Measurements from ENCODE around the gene KMO.

Gene KMO

DNA sequence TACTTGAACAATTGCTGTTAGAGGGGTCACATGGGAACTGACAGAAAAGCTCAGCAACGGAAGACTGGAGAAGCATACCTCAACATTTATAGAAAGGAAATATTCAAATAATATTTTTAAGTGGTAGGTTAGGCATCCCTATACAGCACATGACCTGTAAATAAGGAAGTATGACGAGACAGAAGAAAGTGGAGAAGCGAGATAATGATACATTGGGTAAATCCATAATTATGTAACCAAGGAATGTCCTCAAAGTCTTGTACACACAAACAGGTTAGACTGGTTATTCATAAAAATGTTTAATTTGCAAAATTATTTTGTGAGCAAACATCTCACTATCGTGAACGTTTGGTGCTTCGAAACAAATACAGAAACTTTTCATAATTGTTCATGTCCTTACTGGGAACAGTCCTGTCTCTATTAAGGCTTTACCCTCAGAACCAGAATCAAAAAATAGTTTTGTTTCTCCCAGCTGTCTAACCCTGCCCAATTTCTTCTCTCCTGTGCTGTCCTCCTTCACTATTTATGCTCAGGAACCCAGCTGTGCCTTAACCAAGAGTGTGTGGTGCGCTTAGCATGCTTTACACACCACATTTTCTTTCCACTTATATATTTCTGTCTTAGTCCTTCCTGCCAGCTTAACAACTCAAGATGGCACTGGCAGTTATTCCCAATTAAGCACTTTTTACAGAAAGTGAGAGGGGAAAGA is 10.2 kb downstream of the KMO start:
- DNase-seq: no peak

DNA sequence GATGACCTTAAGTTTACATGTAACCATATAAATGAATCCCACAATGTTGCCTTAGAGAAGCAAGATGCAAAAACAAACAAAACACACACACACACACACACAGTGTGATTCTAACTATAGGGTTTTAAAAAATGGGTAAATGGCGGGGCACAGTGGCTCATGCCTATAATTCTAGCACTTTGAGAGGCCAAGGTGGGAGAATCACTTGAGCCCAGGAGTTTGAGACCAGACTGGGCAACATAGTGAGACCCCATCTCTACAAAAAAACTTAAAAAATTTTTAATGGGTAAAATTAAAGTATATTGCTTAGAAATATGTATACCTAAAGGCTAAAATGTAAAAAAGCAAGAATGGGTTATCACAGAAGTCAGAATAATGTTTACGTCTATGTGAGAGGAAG is 15.8 kb downstream of the KMO start:
- no peak for DNase-seq

- no peak for DNase-seq
Measured at GRCh38 chr1:241550318-241550717, 18.1 kb downstream of the KMO start.

DNA sequence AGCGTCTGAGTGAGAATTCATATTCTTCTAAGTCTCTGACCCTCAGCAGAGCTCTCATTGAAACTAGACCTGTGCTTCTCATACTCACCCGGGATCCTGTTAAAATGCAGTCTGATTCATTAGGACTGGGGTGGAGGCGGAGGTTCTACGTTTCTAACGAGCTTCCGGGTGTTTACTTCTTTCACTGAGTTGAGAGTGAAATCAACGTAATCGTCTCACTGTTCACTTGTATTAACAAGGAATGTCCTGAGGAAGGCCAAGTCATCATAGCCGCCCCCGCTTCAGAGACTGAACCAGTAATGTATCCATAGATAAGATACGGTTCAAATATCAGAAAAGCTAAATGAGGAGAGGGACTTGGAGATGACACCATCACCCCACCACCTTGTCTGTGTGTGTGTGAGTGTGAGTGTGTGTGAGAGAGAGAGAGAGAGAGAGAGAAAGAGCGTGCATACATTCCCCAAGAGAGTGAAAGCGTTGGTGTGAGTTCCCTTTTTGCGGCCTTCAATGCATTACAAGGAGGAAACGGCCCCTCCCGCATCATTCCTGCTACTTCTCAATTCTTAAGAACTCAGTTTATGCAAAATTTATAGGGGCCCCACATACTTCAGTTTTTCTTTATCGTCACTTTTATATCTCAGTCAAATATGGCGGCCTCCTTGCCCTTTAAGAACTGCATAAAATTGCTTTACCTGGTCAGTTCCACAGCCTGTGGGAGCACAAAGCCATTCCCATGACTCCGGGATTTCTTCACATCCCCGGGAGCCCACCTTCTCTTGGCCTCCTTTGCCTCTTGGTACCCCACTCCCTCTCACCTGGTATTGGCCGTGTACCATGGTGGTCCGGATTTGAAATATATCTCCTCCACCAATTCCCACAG is 19.8 kb downstream of the KMO start:
- DNase-seq: no peak

GRCh38 chr1:241553886-241554592 is 21.9 kb downstream of the KMO start:
- DNase-seq: no peak

GRCh38 chr1:241555526-241555925 is 23.3 kb downstream of the KMO start:
- DNase-seq: no peak

GRCh38 chr1:241557031-241557430 is 24.9 kb downstream of the KMO start:
- DNase-seq: no peak

DNA sequence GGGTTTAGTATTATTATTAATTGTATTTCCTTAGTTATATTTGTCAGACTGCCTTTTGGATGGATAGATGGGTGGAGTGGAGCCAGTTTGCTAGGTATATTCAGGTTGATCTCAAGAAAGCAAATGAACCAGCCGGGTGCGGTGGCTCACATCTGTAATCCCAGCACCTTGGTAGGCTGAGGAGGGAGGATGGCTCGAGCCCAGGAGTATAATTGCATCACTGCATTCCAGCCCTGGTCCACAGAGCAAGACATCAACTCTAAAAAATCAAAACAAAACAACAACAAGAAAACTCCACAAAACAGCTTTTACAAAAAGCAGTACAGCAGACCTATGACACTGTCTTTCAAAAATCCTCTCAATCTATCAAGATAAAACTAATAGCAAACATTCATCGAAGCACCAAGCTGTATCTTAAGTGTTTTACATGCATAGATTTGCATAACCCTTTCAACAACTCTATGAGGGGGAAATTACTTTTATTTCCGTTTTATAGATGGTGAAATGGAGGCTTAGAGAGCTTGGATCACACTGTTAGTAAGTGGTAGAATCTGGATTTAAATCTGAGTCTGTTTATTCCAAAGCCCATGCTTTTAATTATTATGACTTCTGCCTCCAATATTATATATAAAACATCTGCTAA is 25.5 kb downstream of the KMO start:
- no peak for DNase-seq

- DNase-seq: no peak
Measured at GRCh38 chr1:241560146-241560848, 28.1 kb downstream of the KMO start.

DNA sequence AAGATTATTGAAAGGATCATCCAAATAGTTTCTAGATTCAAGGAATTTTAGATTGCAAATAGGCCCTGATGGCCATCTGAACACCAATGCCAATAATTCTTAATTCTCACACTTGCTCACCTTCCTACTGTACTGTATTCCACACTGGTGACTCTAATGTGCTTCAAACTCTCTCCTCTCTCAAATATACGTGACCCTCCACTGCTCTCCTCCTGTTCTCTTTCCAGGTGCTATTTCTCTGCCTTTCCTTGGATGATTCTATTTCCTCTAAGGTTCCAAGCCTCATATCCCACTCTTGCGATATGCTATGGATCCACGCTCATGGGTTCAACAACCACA is 28.6 kb downstream of the KMO start:
- DNase-seq: no peak

DNA sequence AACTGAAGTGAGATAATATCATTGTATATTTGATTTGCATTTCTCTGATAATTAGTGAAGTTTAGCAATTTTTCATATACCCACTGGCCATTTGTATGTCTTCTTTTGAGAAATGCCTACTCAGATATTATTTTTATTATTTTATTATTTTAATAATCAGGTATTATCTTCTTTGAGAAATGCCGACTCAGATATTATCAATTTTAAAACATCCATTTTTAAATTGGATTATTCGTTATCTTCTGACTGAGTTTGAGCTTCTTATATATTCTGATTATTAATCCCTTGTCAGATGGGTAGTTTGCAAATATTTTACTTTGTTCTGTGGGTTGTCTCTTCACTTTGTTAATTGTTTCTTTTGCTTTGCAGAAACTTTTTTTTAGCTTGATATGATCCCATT is 37.7 kb downstream of the KMO start:
- no peak for DNase-seq

DNA sequence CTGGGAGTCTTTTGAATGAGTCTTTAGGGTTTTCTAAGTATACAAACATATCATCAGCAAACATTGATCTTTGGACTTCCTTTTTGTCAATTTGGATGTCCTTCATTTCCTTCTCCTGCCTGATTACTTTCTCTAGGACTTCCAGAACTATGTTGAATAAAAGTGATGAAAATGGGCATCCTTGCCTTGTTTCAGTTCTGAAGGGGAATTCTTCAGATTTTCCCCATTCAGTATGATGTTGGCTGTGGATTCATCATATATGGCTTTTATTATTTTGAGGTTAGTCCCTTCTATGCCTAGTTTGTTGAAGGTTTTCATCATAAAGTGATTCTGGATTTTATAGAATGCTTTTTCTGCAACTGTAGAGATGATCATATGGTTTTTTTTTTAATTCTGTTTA is 42.0 kb downstream of the KMO start:
- no peak for DNase-seq

DNA sequence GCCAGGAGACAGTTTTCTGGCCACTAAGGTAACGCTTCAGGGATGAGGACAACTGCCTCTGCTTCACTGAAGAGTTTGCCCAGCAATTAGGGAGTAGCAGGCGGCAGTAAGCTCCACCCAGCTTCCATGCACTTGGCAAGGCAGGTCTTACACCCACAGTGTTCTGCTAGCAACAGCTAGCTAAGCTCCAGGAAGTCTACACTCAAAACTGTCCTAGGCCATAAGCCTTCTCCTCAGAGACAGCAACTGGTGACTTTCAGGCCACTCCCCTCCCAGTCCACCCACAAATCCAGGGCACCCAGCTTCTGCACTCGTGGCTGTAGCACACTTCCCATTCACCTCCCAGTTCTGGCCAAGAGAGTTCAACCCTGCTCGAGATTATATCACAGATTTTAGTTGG is 47.3 kb downstream of the KMO start:
- no peak for DNase-seq

DNA sequence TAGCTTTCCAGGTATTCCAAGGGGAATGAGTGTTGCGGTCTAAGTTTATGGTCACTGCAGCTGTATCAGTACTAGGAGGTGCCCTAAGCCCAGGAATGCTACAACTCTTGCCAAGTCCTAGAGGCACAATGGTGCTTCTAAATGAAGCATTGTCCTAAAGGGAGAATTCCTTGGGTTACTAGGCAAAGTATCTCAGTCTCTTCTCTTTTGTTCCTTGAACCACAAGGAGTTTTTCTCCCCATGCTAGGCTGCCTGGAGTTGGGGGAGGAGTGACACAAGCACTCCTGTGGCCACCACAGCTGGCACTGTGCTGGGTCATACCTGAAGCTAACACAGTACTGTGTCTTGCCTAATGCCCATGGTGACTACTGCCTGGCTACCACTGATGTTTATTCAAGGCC is 50.7 kb downstream of the KMO start:
- DNase-seq: no peak

DNA sequence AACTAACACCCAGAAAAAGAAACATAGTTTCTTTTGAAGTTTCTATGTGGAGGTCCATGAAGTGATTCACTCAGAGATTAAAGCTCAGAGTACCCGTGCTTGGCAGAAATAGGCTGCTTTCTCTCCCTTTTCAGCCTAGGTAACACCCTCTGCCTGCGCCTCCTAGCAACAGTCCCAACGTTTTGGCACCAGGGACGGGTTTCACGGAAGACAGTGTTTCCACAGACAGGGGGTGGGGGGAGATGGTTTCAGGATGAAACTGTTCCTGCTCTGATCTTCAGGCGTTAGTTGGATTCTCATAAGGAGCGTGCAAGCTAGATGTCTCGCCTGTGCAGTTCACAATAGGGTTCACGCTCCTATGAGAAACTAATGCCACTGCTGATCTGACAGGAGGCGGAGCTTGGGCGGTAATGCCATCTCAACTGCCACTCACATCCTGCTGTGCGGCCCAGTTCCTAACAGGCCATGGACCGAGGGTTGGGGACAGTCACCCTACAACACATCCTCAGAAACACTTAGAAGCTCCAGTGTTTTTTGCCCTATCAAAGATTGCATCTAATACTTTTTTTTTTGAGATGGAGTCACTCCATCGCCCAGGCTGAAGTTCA is 54.8 kb downstream of the KMO start:
- DNase-seq: no peak

DNA sequence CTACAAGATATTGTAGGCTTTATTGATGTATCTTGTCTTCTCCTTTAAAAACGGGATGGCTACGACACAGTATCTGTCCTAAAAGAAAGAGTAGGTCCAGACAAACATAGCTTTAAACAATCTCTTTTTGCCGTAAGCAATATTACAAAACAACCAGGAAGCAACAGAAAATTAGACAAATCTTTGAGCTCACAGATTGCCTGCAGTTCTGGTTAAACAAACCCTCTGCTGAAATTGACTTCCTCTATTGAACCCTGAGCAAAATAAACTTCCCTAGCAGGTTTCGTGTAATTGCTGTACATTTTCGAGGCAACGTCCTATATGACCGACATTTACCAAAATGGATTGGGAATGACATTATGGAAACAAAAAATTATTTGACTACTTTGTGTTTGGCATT is 57.3 kb downstream of the KMO start:
- no peak for DNase-seq

DNA sequence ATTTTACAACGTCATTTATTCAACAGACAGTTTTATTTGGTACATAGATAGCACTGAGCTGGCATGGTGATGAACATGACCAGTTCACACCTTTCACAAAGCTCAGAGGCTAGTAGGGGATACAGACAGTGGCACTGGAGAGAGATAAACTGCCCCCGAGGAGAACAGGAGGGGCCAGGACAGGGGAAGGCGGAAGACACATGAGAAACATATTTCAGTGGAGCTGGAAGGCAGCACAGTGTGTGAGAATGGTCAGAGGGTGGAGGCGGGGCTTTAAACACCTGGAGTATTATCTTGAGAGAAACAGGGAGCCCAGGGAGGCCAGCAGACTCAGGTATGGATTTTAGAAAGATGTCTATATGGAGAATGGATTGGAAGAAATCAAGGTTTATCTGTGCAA is 58.5 kb downstream of the KMO start:
- DNase-seq: no peak

GRCh38 chr1:241591317-241591716 is 59.1 kb downstream of the KMO start:
- DNase-seq: no peak

DNA sequence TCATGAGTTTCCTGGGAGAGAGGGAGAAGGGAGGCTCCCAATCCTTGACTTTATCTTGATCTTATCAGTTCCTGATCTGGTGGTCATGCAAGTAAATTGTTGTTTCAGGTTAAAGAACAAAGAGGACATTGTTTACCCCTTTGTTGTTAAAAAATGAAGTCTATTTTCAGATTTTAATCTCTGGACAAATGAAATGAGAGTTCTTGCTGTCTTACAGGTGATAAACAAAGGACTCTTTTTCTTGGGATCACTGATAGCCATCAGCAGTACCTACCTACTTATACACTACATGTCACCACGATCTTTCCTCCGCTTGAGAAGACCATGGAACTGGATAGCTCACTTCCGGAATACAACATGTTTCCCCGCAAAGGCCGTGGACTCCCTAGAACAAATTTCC is 59.6 kb downstream of the KMO start:
- no peak for DNase-seq

- DNase-seq: no peak
Measured at GRCh38 chr1:241592273-241592958, 60.2 kb downstream of the KMO start.

DNA sequence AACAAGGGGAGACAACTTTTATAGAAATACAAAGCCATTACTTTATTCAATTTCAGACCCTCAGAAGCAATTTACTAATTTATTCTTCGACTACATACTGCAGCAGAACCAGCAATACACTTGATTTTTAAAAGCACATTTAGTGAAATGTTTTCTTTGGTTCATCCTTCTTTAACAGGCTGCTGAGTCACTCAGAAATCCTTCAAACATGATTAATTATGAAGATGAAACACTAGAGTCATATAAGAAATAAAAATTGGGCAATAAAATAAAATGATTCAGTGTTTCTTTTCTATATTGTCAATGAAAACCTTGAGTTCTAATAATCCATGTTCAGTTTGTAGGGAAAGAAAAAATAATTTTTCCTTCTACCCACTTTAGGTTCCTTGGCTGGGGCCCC is 61.0 kb downstream of the KMO start:
- no peak for DNase-seq

- DNase-seq: no peak
Measured at GRCh38 chr1:241596633-241597032, 64.5 kb downstream of the KMO start.

Measured in NCI-H524 (cell line).